Measurements from ENCODE around the gene GALNT14. TPM values are rescaled to one million over a fixed set of nuclear protein-coding genes. Genes with fewer than 3 reads are reported as not detected.

The GALNT14 gene
- total and polyA plus RNA-seq, 2 of the 8 experiments (the other 6 are each of a cell fraction or from before 2014, with no cell fraction given), result 13.0 to 13.7 TPM

DNA sequence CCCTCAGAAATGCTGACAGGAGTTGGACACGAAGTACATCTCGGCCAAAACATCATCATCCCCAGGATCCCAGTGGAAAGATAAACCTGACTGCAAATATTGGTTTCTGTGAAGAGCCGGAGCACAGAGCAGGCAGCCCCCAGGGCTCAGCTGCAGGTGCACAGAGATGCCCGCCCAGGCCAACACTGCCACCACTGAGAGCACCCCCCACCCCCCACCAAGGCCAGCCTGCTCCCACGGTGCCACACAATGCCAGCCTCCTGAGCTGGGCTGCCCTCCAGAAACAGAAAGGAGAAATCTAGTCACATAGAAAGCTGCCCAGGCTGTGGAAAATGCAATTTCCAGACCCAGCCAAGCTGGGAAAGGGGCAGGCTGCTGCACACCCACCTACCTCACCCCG lies 71.7 kb downstream of the GALNT14 start:
- Histone ChIP-seq H4K91ac (replicated peaks; ENCODE audit: insufficient read length, low read length) (no peak overlapping the region), H4K5ac (ENCODE audit: insufficient read length, low read depth, low read length) (no peak overlapping the region), H3K23ac (ENCODE audit: insufficient read length) (no peak overlapping the region), H3K79me1 (ENCODE audit: low read depth, low read length) (no peaks in the 10 kb centered on the region), H2AFZ (ENCODE audit: low read length) (no peak overlapping the region), H3K27me3 (replicated peaks in 1 of 4; ENCODE audit: control insufficient read depth in 3 of 4, extremely low read depth in 1 of 4, insufficient read depth in 3 of 4, low read length in 3 of 4) (0 out of 7 replicates have a peak, but pooled peaks cover 0 to 1% (median 0%) of the 10 kb centered on the region in 4 experiments), H3K27ac (ENCODE audit: low read depth, low read length) (no peak overlapping the region), H2BK15ac (ENCODE audit: low read length) (no peak overlapping the region), H2AK5ac (ENCODE audit: low read depth, low read length) (no peak overlapping the region), H3K23me2 (ENCODE audit: low read depth, low read length) (no peaks in the 10 kb centered on the region), H3K79me2 (ENCODE audit: control insufficient read depth in 1 of 2, insufficient read depth in 2 of 2, low read length in 2 of 2) (no peaks in the 10 kb centered on the region), H3K14ac (ENCODE audit: insufficient read length) (no peak overlapping the region), H2BK12ac (ENCODE audit: low read depth, low read length) (no peak overlapping the region), H3K4me3 (ENCODE audit: extremely low read depth in 1 of 4, insufficient read depth in 2 of 4, low read depth in 3 of 4, low read length in 4 of 4) (no peak overlapping the region), H3K9me3 (ENCODE audit: insufficient read depth in 2 of 2, low read depth in 1 of 2, low read length in 1 of 2) (no peaks in the 10 kb centered on the region), H3K36me3 (ENCODE audit: control insufficient read depth in 2 of 4, insufficient read depth in 4 of 4, low read length in 3 of 4) (no peaks in the 10 kb centered on the region), H2BK120ac (replicated peaks; ENCODE audit: low read depth, low read length) (no peak overlapping the region), H3K9ac (replicated peaks in 1 of 4; ENCODE audit: extremely low read depth in 1 of 4, low read depth in 3 of 4, low read length in 3 of 4) (no peak overlapping the region), H3K4me1 (replicated peaks in 1 of 4; ENCODE audit: control insufficient read depth in 3 of 4, insufficient read depth in 4 of 4, low read length in 3 of 4) (peaks cover 0 to 1% (median 0%) of the 10 kb centered on the region in 4 experiments; a peak in 2 of 7 replicates), H2BK5ac (ENCODE audit: low read depth, low read length) (no peak overlapping the region), H4K8ac (ENCODE audit: extremely low read depth, insufficient read depth, low read length) (no peak overlapping the region), H3K4me2 (ENCODE audit: insufficient read depth in 1 of 2, low read depth in 2 of 2, low read length in 2 of 2) (no peak overlapping the region), H3K18ac (ENCODE audit: extremely low read depth, low read length) (no peak overlapping the region), H2BK20ac (ENCODE audit: low read length) (no peak overlapping the region), H4K20me1 (replicated peaks in 1 of 2; ENCODE audit: control insufficient read depth in 1 of 2, insufficient read depth in 2 of 2, low read length in 2 of 2) (no peaks in the 10 kb centered on the region), H3K4ac (replicated peaks; ENCODE audit: insufficient read length, low read depth, low read length) (no peak overlapping the region), H3K56ac (replicated peaks; ENCODE audit: insufficient read length, low read depth, low read length) (no peak overlapping the region)
- WGBS, 2 experiments (ENCODE audit: extremely low coverage in 1 of 2, insufficient coverage in 1 of 2, insufficient read length in 1 of 2, insufficient replicate concordance in 2 of 2, low coverage in 1 of 2, low lambda C conversion rate in 2 of 2, missing lambda C conversion rate in 1 of 2), result 95% methylated on average over 6 of the region's 6 CpGs; no CpG with 5 or more reads in 1 of the 2 experiments
- ChIA-PET CTCF (ENCODE audit: partially characterized antibody) (interaction anchor here (0.7 to 4.8 kb wide), 4 partner anchors 13 to 38 kb away, joined by 3 to 21 read pairs (median 6); no protein-coding TSS in a partner anchor), POLR2A (ENCODE audit: partially characterized antibody) (no interaction called here)
- no peak for DNase-seq (ENCODE audit: low read depth in 1 of 2, low spot score in 2 of 2)
- no peak for FAIRE-seq
- no peak for TF ChIP-seq RNF2 (IDR thresholded peaks at IDR 0.05; ENCODE audit: borderline replicate concordance, low read depth, low read length, missing control alignments, poor library complexity, severe bottlenecking)
- no peak for TF ChIP-seq FOSL1 (IDR thresholded peaks at IDR 0.05; ENCODE audit: insufficient read depth, low read depth, low read length)
- TF ChIP-seq HDAC2 (IDR thresholded peaks at IDR 0.05; ENCODE audit: borderline replicate concordance in 1 of 2, low read depth in 2 of 2, low read length in 2 of 2), result no peak
- no peak for TF ChIP-seq NANOG (IDR thresholded peaks at IDR 0.05; ENCODE audit: insufficient read depth, low read depth, low read length, poor library complexity, severe bottlenecking)
- TF ChIP-seq CBX8 (IDR thresholded peaks at IDR 0.05; ENCODE audit: borderline replicate concordance, low read depth, low read length), result no peak
- TF ChIP-seq SIN3A (conservative IDR thresholded peaks at IDR 0.05 in 1 of 2, IDR thresholded peaks at IDR 0.05 in 1 of 2; ENCODE audit: low read depth in 1 of 2, low read length in 2 of 2), result no peak
- TF ChIP-seq SIRT6 (IDR thresholded peaks at IDR 0.05; ENCODE audit: low read length), result no peak
- no peak for TF ChIP-seq JUND (IDR thresholded peaks at IDR 0.05; ENCODE audit: low read length)
- no peak for TF ChIP-seq BACH1 (IDR thresholded peaks at IDR 0.05; ENCODE audit: low read length)
- TF ChIP-seq TAF7 (optimal IDR thresholded peaks at IDR 0.05; ENCODE audit: borderline replicate concordance, low read depth, low read length), result no peak
- no peak for TF ChIP-seq GTF2F1 (IDR thresholded peaks at IDR 0.05; ENCODE audit: borderline replicate concordance, low read depth, low read length)
- no peak for TF ChIP-seq SP4 (IDR thresholded peaks at IDR 0.05; ENCODE audit: low read length)
- no peak for TF ChIP-seq RBBP5 (IDR thresholded peaks at IDR 0.05; ENCODE audit: borderline replicate concordance, low read depth, low read length)
- no peak for TF ChIP-seq MAFK (IDR thresholded peaks at IDR 0.05; ENCODE audit: low read depth, low read length)

Measured in H1 (cell line).